Kidney capillary endothelial cell (primary cell): ENCODE results near the gene WDR48.

Experiments used
- DNase-seq: peaks from one replicate; pipeline ENCODE4 v3.0.0-alpha.2; 2018; ENCODE audit warnings: low spot score

Gene WDR48

DNA sequence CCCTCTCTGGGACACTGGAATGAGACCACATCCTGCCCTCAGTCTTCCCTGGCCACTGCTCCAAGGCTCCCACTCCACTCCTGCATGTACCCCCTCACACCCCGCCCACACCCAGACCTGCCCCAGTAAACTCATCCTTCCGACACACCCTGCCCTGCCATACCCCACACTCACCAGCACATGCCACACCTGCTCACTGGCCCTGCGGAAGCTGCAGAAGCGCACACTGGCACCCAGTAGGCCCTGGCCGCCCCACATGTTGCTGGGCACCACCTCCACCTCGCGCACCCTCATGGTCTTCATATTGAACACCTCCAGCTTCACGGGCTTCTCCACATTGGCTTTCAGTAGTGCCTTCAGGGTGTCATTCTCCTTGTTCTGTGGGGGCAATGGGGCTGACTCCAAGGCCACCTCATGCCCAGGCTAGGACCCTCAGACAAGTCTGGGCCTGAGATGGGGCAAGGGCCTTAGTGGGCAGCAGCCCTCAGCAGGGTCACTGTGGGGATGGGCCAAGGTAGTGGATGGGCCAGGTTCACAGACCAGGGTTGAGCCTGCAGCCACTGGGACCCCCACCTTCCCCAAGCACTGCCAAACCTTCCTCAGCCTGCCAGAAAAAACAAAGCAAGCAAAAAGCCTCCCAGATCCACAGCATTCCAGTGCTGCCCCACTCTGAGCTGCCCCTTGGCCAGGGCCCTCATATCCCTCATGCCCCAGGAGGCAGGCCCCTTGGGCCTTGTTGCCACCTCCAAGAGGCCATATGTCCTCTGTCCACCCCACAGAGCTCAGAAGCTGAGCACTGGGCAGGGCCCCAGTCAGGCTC, 50.9 kb downstream of the WDR48 start:
- DNase-seq, result no peak

DNA sequence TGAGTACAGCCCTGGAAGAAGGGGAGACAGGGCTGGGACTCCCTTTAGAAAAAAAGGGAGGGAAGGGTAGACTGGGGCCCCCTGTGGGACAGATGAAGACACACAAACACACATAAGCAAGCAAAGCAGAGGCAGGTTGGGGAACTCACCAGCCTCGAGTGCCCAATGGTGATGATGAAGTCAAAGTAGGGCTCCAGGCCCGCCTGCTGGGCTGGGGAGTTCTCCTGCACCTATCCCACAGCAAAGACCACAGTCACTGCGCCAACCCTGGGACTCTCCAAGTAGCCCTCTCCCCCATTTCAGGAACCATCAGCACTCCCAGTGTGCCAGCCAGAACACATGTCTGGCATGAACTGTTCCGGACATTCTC, 51.5 kb downstream of the WDR48 start:
- no peak for DNase-seq

DNA sequence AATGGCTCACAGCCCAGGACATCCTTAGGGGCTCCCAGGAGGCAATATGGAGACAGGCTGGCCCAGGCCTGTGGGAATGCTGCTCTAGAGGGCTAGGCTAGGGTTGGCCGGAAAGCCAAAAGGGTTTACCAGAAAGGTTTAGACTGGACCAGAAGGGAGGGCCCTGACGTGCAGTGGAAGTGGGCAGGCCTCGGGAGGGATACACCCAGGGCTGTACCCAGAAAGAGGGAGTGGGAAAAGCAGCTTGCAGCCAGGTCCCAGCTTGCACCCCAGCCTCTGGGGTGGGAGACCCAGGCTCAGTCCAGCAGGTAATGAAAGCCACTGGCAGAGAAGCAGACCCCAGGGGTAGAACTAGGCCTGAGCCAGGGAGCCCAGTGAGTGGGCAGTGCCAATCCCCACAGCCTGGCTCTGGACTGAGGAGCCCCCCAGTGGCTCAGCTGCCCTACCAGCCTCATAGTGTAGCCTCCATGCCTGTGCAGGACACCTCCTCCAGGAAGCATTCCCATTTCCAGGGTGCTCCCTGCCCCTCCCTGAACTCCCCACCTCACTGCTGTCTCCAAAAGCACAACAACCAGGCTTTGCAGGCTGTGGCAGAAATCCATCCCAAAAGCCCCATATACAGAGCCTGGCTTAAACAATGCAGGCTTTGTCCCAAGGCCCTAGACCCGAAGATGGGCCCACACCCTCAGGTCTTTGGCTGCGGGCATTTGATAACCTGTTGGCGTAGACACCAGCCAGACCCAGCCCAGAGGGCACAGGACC, 52.2 kb downstream of the WDR48 start:
- no peak for DNase-seq

DNA sequence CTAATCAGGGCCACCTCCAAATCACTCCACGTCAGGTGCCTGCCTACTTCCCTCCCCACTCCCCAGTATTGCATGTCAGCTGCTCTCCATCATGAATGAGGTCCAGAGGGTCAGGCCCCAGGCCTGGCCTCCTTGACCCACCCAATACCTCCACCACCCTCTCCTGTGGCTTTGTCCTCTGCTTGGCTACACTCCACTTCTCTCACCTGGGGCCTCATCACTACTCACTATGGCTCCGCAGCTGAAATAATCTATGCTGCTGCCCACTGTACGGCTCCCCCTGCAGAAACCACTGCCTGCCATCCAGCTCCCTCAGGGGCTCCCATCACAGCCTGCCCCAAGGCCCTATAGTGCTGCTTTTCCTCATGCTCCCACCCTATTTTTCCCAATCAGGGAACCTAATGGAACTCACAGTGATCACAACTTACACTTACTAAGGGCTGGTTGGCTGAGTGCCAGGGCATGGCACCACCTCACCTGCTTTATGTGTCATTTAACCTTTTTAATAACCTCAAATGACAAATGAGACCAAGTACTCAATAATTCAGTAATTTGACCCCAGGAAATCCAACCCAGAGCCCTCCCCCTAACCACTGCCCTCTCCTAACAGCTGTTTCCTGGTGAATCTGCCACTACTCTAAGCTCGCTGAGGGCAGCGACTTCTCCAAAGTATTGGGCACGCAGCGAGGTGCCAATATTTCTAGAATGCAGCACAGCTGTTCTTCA, 53.3 kb downstream of the WDR48 start:
- no peak for DNase-seq

DNA sequence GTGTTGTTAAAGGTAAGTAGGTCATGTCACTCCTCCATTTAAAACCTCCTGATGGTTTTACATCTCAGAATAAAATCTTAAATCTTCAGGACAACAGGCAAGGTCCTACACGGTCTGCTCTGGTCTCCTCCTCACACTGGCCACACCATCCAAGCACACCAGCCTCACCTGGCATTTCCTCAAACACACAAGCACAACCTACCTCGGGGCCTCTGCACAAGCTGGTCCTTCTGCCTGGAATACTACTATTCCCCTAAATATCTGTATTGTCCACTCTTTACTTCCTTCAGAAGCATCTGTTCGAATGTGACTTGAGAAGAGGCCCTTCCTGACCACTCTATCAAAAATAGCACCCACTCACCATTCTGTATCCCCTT, 53.9 kb downstream of the WDR48 start:
- no peak for DNase-seq

DNA sequence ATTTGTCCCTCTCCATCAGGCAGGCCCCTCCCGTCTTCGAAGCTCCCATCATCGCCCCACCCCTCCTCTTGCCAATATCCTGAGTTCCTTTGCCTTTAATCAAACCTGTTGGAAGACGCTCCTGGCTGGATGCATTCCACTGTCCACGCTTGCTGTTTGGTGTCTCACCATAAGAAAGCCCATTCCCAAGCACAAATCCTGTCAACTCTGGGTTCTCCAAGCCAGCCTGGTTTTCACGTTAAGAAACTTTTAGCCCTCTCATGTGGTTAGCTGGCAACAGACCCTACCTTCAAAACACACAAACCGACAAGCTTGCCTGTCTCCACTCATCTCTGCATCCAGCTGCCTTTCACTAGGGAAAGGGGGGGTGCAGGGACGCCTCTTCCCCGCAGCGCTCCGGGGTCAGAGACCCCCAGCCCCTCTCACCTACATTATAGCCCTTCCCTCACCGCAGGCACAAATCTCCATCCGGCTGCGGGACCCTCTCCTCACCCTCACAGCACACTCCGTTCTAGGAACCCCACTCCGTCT, 54.5 kb downstream of the WDR48 start:
- peak; percentile 25 for DNase-seq

DNA sequence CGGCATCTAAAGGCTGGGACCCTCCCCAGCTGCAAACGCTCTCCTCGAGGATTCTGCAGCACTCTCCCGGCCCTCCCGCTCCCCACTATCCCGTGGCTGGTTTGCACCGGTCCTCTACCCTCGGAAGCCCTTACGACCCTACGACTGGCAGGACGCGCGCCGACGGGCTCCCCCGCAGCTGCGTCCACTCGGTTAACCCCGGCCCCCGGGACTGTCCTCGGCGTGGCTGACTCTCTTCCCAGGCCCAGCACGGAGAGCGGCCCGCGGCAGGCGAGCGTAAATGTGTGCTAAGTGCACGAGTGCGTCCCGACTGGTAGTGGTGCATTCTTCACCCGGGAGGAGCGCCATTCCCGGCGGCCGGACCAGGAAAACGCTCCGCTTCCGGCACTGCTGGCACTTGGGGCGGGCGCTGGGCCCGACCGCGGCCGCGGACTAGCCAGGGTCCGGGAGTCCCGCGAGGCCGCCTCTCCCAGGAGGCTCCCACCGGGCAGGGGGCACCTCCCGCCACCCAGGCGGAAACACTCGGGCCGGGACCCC, 55.1 kb downstream of the WDR48 start:
- DNase-seq, result no peak

DNA sequence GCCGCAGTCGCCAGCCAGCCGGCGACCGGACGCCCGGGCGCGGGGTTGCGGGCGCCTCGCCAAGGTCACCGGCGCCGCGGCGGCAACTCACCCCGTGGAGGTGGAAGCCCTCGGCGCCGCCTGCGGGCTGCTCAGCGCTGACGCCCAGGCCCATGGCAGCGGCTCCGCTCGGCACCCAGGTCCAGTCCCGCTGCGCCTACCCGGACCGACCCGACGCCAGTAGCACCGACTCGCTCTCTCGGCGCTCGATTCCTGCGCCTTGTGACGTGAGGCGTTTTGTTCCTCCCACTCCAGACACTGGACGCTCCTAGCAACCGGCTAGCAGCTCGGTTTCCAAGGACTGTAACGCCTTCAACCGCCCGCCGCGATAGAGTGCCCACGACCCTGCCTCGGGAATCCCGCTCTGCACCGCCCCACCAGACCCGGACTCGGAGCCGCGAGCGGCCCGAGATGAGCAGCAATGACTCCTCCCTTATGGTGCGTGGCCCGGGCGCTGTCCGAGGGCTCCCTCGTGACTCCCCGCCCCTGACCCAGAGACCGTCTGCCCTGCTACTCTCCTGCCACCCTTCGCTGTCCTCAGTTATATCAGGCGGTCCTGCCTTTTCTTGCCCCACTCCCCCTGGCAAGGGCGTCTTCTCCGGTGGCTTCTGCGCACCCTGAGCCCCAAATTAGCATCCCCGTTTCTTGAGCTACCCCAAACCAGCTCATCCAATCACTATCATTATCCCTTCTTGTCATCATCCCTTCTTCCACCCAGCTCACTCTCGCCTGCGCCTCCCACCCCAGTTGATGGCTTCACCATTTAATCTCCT, 55.8 kb downstream of the WDR48 start, which contains the start of the genes GORASP1 and TTC21A:
Gene GORASP1 (minus strand): TSS at position 240 of the 812 bp plus-strand sequence. CDS start 86 bp downstream, at position 154.
Gene TTC21A (plus strand): TSS at position 293 of the 812 bp plus-strand sequence. CDS start 158 bp downstream, at position 451.
- peak; percentile 73 for DNase-seq

DNA sequence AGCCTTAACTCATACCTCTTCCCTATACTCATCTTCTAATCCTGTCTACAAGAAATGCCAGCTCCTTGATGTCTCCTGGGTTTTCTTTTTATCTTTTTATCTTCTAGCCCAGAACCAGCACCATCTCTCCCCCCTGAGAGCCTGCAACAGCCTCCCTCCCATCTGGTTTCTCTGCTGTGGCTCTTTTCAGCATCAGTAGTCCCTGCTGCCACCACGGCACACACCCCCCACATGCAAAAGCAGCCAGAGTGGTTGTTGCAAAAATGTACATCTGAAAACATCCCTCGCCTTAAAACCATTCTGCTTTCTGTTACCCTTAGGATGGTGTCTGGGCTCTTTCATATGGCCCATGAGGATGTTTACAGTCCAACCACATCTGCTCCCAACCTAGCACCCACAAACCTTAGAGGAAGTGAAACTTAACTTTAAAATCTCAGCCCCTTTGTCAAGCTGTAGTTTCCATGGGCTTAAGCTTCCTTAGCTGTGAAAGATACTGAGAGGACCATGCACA, 56.4 kb downstream of the WDR48 start:
- no peak for DNase-seq

DNA sequence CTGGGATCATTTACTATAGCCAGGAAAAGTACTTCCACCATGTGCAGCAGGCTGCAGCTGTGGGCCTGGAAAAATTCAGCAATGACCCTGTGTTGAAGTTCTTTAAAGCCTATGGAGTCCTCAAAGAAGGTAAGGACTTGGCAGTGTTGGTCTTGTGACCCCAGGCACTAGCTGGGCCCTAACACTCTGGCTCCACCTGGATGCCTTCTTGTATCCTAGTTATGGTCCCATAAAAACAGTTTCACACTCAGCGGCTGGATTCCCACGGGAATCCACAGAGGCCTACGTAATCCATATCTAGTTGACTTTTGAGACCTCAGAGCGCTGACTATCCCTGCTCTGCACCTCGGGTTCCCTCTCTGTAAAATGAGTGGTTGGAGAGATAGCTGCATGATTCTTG, 57.3 kb downstream of the WDR48 start:
- no peak for DNase-seq

DNA sequence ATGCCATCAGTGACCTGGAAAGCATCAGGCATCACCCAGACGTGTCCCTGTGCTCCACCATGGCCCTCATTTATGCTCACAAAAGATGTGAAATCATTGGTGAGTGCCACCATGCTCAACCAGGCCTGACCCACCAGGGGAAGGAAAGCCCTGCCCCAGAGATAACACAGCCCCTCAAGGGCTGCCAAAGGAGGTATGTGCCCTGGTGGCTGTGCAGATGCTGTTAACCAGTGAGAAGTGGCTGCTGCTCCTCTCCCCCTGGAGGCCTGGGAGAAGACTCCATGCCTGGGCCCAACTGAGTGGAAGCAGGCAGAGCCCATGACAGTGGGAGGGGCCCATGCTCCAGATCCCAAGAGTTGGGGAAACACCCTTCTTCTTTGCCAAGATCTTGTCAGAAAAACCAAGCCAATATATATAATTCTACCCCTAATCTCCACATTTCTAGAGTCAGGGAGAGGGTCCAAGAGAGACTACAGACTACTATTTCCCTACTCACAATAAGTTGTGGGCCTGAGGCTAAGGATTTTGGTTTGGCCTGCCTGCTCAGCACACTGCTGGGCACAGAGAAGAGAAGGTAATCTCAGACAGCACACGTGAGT, 58.3 kb downstream of the WDR48 start:
- no peak for DNase-seq

DNA sequence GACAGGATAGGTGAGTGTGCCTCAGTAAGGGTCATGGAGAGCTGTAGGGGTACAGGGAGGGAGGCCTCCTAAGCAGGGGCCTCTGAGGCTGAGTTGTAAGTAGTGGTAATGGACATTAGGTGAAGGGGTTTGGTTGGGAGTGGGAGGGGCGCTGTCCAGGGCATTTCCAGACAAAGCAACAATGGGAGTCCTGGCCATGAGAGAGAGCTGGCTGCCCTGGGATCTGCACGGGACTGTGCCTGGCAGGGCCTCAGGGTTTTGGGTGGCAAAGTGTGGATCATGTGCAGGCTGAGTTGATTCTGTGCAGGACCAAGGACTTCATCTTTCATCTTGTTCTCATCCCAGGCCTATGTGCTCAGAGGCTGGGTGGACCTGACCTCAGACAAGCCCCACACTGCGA, 60.3 kb downstream of the WDR48 start:
- DNase-seq, result no peak

DNA sequence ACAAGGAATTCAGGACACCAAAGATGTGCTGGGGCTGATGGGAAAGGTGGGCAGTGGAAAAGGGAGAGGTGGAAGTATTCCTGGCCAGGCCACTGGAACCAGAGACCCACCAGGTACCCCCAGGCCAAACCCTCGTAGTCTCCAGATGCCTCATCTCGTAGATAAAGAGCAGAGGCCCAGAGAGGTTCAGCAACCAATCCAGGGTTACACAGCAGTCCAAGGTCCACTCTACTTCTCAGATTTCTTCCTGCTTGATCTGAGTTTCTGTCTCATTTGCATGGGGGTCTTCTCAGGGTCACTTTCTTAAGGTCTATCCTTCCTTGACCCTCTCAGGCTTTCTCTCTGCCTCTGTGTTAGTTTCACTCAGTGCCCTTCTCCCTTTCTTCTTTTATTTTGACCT, 60.7 kb downstream of the WDR48 start:
- DNase-seq, result no peak

DNA sequence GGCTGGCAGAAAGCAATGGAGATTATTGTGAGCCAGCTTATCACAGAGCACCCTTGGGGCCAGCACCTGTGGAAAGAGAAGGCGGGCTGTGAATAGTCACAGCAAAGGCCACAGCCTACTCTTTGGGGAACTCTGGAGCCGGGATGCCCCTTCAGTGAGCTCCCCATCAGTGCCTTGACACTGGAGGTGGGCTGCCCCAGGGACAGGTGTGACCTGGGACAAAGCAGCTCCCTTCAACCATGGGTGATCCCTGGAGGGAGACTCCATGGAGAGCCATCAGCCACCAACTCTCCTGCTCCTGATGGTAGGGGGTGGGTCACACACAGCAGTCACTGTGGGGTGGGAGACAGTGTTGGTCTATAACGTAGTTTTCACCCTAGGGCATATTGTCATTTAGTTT, 61.5 kb downstream of the WDR48 start:
- no peak for DNase-seq

DNA sequence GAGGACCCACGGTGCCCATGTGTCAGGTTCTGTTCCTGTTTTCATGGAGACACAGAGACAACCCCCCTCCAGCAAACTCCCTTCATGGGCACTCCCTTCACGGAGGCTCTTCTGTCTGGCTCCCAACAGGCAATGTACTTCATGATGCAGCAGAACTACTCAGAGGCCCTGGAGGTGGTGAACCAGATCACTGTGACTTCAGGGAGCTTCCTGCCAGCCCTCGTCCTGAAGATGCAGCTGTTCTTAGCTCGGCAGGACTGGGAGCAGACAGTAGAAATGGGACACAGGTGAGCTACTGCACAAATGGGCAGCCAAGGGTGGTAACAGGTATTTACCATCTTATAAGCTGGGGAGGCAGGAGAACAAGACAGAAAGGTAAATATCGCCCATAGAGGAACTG, 62.6 kb downstream of the WDR48 start:
- no peak for DNase-seq

DNA sequence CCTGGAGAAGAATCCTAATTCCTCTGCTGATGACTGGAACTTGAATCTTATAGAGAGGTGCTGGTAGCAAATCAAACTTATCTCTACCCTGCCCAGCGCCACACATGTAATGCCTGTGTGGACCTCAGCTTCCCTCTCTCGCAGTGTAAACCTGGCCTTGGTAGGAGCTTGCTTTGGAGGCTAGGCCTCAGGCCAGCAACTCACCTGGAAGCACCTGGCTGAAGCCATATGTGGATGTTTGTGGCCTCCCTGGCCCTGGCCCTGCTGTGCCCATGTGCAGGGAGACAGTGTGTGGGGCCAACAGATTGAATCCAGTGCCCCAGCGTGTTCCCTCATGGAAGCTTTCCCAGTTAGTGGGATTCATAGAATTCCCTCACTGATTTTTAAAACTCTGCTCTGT, 64.1 kb downstream of the WDR48 start:
- no peak for DNase-seq

DNA sequence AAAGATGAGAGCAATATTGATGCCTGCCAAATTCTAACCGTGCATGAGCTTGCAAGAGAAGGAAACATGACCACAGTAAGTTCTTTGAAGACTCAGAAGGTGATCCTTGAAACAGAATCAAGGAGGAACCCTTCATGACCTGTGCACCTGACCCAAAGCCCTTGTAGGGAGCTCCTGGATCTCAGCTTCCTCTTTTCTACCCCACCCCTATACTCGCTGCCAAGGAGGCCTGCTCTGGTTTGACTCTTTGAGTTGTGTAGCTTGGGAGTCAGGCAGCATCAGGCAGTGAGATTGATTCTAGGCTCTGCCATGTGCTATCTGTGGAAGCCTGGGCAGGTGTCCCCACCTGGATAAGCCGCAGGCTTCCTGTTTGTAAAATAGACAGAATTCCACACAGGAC, 66.3 kb downstream of the WDR48 start:
- DNase-seq, result no peak

DNA sequence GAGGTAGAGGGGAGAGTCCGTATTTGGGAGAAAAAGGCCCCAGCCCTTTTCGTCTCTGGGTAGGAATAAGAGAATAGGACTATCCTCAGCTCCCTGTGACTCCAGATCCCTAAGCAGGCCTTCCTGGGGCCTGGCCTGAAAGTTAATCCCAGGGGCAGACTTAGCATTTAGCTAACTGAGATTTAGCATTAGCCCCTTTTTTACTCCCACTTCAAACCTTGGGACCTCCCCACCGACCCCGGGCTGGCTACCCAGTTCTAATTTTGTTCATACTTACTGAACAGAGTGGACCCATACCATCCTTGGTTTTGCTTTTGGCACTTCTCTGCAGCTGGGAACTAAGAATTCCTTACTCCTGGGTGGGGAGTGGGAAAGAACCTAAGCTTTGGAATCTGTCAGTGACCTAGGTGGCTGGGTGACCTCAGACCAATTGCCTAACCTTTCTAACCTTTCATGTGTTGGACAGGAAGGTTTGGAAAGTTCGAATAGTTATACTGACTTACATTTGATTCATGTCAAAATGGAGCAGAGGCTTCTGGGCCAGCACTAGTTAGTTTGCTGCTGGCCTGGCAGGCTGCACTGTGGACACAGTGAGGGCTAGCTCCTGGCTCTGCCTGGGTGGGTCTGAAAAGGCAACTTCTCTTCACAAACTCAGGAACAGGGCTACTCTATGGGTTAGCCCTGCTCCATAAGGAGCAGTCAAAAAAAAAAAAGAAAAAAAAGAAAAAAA, 67.3 kb downstream of the WDR48 start:
- DNase-seq, result no peak

DNA sequence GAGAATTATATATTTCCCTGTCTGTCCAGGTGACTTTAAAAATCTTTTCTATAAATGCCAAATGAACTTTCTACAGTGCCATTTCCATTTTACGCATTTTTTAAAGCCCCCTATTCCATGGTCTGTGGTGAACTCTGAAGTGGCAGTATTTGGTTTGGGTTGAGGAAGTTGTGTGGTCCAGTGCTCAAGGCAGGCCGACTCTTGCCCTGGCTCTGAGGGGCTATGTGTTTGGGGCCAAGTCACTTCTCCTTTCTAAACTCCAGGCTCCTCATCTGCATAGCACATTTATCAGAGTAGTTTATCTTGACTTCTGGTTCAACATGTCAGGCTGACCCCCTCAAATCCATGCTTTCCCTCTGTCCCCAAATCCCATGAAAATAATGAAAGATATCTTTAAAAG, 69.8 kb downstream of the WDR48 start:
- no peak for DNase-seq

DNA sequence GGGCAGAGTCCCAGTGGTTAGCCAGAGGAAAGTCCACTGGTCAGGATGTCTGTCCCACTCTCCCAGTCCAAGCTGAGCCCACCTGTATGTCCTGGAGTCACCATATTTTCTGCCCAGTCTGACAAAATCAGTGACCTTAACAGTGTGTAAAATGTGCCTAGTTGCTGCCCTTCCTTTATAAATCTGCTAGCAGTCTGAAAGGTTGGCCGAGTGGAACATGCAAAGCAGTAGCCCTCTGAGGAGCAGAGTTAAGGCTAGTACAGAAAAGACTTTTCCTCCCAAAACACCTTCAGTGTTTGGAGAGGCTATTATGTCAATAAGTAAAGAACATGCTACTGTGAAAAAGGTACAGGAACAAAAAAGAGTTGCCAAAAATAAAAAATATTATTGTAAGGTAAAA, 71.0 kb downstream of the WDR48 start:
- no peak for DNase-seq
